Adrenal gland (tissue), 12 donors: ENCODE results near the gene HEATR5B. TPM values are rescaled to one million over a fixed set of nuclear protein-coding genes. Genes with fewer than 3 reads are reported as not detected.

ENCODE experiments used
- DNase-seq, 7 donors: peaks; one replicate each; pipeline ENCODE4 v3.0.0-alpha.2; 2019 to 2020
- H3K27ac ChIP-seq, 5 donors: fragments of 200-600 bp; sonication (generic) in 4 of 5; 1 replicate in 3 of 5; 2 replicates in 2 of 5; pipeline versions ENCODE4 v1.5.1 to v1.8.0; 2016 to 2020; ENCODE audit warnings: mild to moderate bottlenecking in 1 of 5
- H3K27me3 ChIP-seq: fragments of 200-600 bp; 2 replicates; pipeline ENCODE4 v1.8.0; 2021
- H3K36me3 ChIP-seq, 2 donors: fragments of 200-600 bp; replicated peaks in 1 of 2; 1 replicate in 1 of 2; 2 replicates in 1 of 2; pipeline versions ENCODE4 v1.5.1 to v1.8.0; 2018 to 2022
- H3K4me1 ChIP-seq, 2 donors: fragments of 200-600 bp; replicated peaks in 1 of 2; 1 replicate in 1 of 2; 2 replicates in 1 of 2; pipeline versions ENCODE4 v1.5.1 to v1.8.0; 2018 to 2021
- H3K4me3 ChIP-seq, 4 donors: fragments of 200-600 bp; sonication (generic) in 3 of 4; one replicate each; pipeline ENCODE4 v1.5.1; 2016 to 2018
- H3K9me3 ChIP-seq, 3 donors: fragments of 200-600 bp; sonication (generic) in 1 of 3; replicated peaks in 1 of 3; 1 replicate in 2 of 3; 2 replicates in 1 of 3; pipeline versions ENCODE4 v1.5.1 to v1.8.0; 2016 to 2021
- POLR2A ChIP-seq, 2 donors: fragments of 450-650 bp; IDR thresholded peaks; one replicate each; pipeline ENCODE4 v1.6.1; 2017; ENCODE audit warnings: antibody characterized with exemption in 2 of 2, mild to moderate bottlenecking in 2 of 2, moderate library complexity in 1 of 2
- WGBS, 4 donors: extraction: QIAGEN DNeasy Blood & Tissue Kit in 2 of 4; methylation state at CpG; one replicate each; pipeline versions ENCODE4 v1.1.5 to v1.1.7; 2013 to 2017; 5-methylcytosine and 5-hydroxymethylcytosine counted together
- intact Hi-C, 2 donors: fragments of 100-400 bp; cut with DNase I; formaldehyde crosslinking; loops; one replicate each; pipeline versions ENCODE4 v1.14.1 to v1.15.0; 2022 to 2023
- polyA plus RNA-seq, 3 donors: library from polyadenylated mRNA; stranded (reverse); fragments of 200-250 nt in 2 of 3; fragments of 350-450 nt in 1 of 3; fragmentation: Illumina TruSeq in 1 of 3; extraction: RNeasy Lipid Tissue Mini Kit (QIAGEN cat#74804) in 1 of 3; gene quantifications; one replicate each; pipeline ENCODE4 v1.2.3, GENCODE V29; 2013 to 2014
- total RNA-seq, 9 donors: library from RNA; depleted of rRNA in 4 of 9; stranded (reverse); fragments of >200 nt in 4 of 9; fragments of 120-200 nt in 1 of 9; fragmentation: NEBNext Ultra II Directional in 1 of 9; extraction: Animal tissue kit (Norgen Biotek cat#: 25700) in 1 of 9; gene quantifications; one replicate each; pipeline versions ENCODE4 v1.1.0 to v1.2.4, GENCODE V29; 2013 to 2023
- TF ChIP-seq, protein P1 (sequence below), 6 experiments: fragments of 450-650 bp in 4 of 6; fragments of 200-600 bp in 2 of 6; sonication (generic) in 1 of 6; IDR thresholded peaks; 1 replicate in 5 of 6; 2 replicates in 1 of 6; pipeline versions ENCODE4 v1.5.1 to v1.8.0; 2016 to 2021; ENCODE audit warnings: antibody characterized with exemption in 6 of 6, mild to moderate bottlenecking in 2 of 6, moderate library complexity in 1 of 6
- donor health status: healthy with polysubstance abuse.
- donor health status: Bipolar disorder and iron deficiency.
- donor health status: DM: yes; HTN: yes; CAD: no.
- donor health status: DM: no; HTN: no; CAD: no.
- donor health status: DM: no; HTN: no; CAD: no.
- donor health status: DM: yes; HTN: yes; CAD: no.

The HEATR5B gene
- total and polyA plus RNA-seq, 12 donors: 7.4 to 34.3 (median 20.4) TPM

- no peak for DNase-seq
- no peaks in the 10 kb centered on the region for H3K27me3 ChIP-seq
- no peak for TF ChIP-seq POLR2A (IDR thresholded peaks at IDR 0.05)
- TF ChIP-seq, protein P1, sequence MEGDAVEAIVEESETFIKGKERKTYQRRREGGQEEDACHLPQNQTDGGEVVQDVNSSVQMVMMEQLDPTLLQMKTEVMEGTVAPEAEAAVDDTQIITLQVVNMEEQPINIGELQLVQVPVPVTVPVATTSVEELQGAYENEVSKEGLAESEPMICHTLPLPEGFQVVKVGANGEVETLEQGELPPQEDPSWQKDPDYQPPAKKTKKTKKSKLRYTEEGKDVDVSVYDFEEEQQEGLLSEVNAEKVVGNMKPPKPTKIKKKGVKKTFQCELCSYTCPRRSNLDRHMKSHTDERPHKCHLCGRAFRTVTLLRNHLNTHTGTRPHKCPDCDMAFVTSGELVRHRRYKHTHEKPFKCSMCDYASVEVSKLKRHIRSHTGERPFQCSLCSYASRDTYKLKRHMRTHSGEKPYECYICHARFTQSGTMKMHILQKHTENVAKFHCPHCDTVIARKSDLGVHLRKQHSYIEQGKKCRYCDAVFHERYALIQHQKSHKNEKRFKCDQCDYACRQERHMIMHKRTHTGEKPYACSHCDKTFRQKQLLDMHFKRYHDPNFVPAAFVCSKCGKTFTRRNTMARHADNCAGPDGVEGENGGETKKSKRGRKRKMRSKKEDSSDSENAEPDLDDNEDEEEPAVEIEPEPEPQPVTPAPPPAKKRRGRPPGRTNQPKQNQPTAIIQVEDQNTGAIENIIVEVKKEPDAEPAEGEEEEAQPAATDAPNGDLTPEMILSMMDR (IDR thresholded peaks at IDR 0.05): no peak
- H3K36me3 ChIP-seq: peaks cover 0 to 34% of the 10 kb centered on the region in 2 donors
- no peaks in the 10 kb centered on the region for H3K9me3 ChIP-seq
- 75 to 92% (median 80%) methylated on average over 4 of the region's 4 CpGs for WGBS, 4 donors
- intact Hi-C loops: no loop called here
- H3K4me1 ChIP-seq: peaks cover 8 to 12% of the 10 kb centered on the region in 2 donors
- no peak overlapping the region for H3K27ac ChIP-seq
- no peak overlapping the region for H3K4me3 ChIP-seq
Observed at GRCh38 chr2:37090019-37090477, 5.9 kb upstream of the HEATR5B start.

DNA sequence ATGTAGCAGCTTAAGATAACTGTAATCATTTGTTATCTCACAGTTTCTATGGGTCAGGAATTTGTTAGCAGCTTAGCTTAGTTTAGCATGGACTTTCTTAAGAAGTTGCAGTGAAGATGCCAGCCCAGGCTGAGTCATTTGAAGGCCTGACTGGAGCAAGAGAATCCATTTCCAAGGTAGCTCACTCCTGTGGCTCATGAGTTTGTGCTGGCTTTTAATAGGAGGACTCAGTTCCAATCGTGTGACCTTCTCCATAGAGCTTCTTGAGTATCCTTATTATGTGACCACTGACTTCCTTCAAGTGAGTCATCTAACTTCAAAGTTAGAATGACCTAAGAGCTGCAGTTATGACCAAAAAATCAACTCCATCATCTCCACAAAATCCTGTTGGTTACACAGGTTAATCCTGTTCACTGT, 1.6 kb upstream of the HEATR5B start:
- no peak for TF ChIP-seq POLR2A (IDR thresholded peaks at IDR 0.05)
- TF ChIP-seq, protein P1 (IDR thresholded peaks at IDR 0.05): no peak
- H3K4me1 ChIP-seq: peaks cover 13 to 36% of the 10 kb centered on the region in 2 donors
- H3K9me3 ChIP-seq: no peaks in the 10 kb centered on the region
- DNase-seq: no peak
- H3K4me3 ChIP-seq: no peak overlapping the region
- WGBS, 4 donors: 33 to 68% (median 57%) methylated on average over 1 of the region's 1 CpG
- H3K27ac ChIP-seq: no peak overlapping the region
- intact Hi-C loops: no loop called here
- peaks cover 0 to 2% of the 10 kb centered on the region in 2 donors for H3K36me3 ChIP-seq
- H3K27me3 ChIP-seq: no peaks in the 10 kb centered on the region

DNA sequence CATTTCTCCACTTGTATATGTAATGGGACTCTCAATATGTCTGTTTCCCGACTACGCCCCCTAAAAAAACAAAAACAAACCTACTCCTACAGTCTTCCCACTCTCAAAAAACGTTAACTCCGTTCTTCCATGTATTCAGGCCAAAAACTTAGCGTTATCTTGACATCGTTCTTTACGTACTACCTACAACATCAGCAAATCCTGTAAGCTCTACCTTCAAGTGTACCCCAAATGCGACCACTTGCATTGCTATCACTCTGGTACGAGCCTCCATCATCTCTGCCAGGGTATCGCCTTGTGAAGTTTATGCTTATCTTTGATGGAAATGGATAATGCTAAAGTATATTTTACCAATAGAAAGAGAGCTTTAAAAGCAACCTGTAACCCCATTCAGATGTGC, 625 bp upstream of the HEATR5B start:
- Histone ChIP-seq H3K27me3 (no peaks in the 10 kb centered on the region), H3K9me3 (no peaks in the 10 kb centered on the region), H3K27ac (peak overlapping the region in 4 of 5 donors; percentile 72 to 91 (median 76)), H3K4me3 (peak overlapping the region; percentile 42 to 98 (median 76)), H3K36me3 (peaks cover 0 to 4% of the 10 kb centered on the region in 2 donors), H3K4me1 (peaks cover 13 to 45% of the 10 kb centered on the region in 2 donors)
- no peak for DNase-seq
- WGBS, 4 donors: 1 to 2% (median 2%) methylated on average over 10 of the region's 10 CpGs
- TF ChIP-seq, protein P1 (IDR thresholded peaks at IDR 0.05): no peak
- TF ChIP-seq POLR2A (IDR thresholded peaks at IDR 0.05): no peak
- intact Hi-C loops: no loop called here

DNA sequence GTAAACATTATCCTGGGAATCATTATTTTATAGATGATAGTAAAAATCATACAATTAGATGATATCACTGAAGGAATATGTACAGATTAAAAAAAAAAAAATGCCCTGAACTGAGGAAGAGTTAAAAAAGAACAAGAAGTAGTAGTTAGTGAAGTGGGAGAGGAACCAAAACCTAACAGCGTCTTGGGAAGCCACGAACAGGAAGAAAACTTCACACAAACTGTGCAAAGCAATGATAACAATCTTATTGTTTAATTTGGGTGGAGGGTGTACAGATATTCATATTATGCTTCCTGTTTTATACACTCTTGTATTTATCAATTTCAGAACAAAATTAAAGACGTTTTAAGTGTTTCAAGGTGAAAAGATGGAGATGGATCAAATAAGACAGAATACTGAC, 3.5 kb downstream of the HEATR5B start:
- peaks cover 0 to 27% of the 10 kb centered on the region in 2 donors for H3K36me3 ChIP-seq
- TF ChIP-seq, protein P1 (IDR thresholded peaks at IDR 0.05): no peak
- no peak for TF ChIP-seq POLR2A (IDR thresholded peaks at IDR 0.05)

More for the DNA sequence above, 3.5 kb downstream of the HEATR5B start:
- intact Hi-C loops: no loop called here
- 47 to 64% (median 55%) methylated on average over 3 of the region's 3 CpGs for WGBS, 4 donors
- Histone ChIP-seq H3K4me1 (peaks cover 10 to 47% of the 10 kb centered on the region in 2 donors), H3K9me3 (no peaks in the 10 kb centered on the region), H3K4me3 (no peak overlapping the region), H3K27ac (peak overlapping the region in 1 of 5 donors; percentile 14), H3K27me3 (no peaks in the 10 kb centered on the region)
- DNase-seq: no peak
